ENCODE results near the gene SFT2D2. TPM values are rescaled to one million over a fixed set of nuclear protein-coding genes. Genes with fewer than 3 reads are reported as not detected.

SFT2D2 gene
- total RNA-seq, 3 donors from 2014 or later (not counting 1 experiment from before 2014, with no cell fraction given): 91.8 to 118 (median 116) TPM

DNA sequence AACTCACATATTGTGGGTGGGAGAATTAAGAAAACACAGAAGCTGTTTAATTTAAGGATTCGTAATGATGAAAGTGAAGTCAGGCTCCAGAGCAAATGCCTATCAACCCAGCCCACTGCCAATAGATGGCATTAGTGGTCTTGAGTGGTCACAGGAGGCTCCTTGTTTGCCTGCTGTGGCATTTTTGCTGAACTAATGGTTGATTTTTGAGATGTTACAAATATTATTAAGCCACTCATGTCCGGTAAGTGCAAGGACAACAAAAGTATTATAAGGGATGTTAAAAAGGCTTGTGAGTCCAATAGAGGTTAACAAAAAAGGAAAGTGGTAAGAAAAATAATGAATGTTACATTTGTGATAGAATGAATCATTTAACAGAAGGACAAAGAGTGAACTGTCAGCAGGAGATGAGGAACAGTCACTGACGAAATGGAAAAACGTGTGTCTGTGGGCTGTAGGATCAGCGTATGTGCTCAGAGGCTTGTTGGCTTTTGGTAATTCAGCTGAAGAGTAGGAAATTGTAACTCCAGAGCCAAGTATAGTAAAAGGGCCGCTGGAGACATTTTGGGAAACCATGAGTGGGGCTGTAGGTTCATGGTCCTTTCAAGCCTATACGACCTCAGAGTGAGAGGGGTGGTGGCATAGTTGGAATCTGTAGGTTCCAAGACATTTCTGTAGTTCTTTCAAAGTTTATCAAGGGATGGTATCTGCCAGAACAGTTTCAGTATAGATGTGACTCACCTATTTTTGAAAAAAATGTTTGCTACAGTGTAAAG is 11.2 kb downstream of the SFT2D2 start:
- Mint-ChIP-seq H3K36me3 (peaks cover 41% of the 10 kb centered on the region), H3K9me3 (no peaks in the 10 kb centered on the region), H3K27me3 (ENCODE audit: low read depth in 2 of 2) (no peaks in the 10 kb centered on the region), H3K4me1 (peaks cover 48 to 60% of the 10 kb centered on the region in 2 donors), H3K27ac (peak overlapping the region in 1 of 2 donors; percentile 65), H3K4me3 (no peak overlapping the region)
- Histone ChIP-seq H3K4me3 (ENCODE audit: low read length) (no peak overlapping the region), H3K9me3 (ENCODE audit: control insufficient read depth, insufficient read depth, low read length) (no peaks in the 10 kb centered on the region), H3K27ac (ENCODE audit: low read length) (no peak overlapping the region), H3K27me3 (ENCODE audit: control insufficient read depth, insufficient read depth, low read length) (no peaks in the 10 kb centered on the region), H3K36me3 (ENCODE audit: control insufficient read depth, insufficient read depth, low read length) (peaks cover 84% of the 10 kb centered on the region), H3K4me1 (ENCODE audit: control insufficient read depth, insufficient read depth, low read length) (no peaks in the 10 kb centered on the region)
- 87% methylated on average over 7 of the region's 7 CpGs for WGBS (ENCODE audit: insufficient coverage)
- TF ChIP-seq, protein P1, sequence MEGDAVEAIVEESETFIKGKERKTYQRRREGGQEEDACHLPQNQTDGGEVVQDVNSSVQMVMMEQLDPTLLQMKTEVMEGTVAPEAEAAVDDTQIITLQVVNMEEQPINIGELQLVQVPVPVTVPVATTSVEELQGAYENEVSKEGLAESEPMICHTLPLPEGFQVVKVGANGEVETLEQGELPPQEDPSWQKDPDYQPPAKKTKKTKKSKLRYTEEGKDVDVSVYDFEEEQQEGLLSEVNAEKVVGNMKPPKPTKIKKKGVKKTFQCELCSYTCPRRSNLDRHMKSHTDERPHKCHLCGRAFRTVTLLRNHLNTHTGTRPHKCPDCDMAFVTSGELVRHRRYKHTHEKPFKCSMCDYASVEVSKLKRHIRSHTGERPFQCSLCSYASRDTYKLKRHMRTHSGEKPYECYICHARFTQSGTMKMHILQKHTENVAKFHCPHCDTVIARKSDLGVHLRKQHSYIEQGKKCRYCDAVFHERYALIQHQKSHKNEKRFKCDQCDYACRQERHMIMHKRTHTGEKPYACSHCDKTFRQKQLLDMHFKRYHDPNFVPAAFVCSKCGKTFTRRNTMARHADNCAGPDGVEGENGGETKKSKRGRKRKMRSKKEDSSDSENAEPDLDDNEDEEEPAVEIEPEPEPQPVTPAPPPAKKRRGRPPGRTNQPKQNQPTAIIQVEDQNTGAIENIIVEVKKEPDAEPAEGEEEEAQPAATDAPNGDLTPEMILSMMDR (IDR thresholded peaks at IDR 0.05): no peak
- no peak for DNase-seq
- ATAC-seq: no peak
- intact Hi-C loops (cut with micrococcal nuclease): loop anchor here (10.0 kb wide), 1 partner anchor 128 kb away; no protein-coding TSS in a partner anchor

DNA sequence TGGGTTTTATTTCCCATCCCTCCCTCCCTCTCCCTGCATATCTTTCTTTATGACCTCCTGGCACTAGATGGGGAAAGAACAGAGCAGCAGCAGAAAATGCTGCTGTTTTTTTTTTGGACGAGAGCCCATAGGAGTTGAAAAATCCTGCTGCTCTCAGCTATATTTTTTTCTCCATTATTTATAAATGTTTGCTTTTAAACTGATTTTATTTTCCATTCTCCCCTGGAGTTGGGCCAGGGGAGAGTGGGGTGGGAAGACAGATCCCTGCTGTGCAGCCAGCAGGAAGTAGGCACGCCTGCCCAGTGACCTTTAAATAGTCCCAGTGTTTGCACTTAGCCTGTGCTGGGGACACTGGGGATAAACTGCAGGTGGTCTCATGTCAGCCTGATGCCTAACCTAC is 17.4 kb downstream of the SFT2D2 start:
- Histone ChIP-seq H3K4me1 (ENCODE audit: control insufficient read depth, insufficient read depth, low read length) (peaks cover 15% of the 10 kb centered on the region), H3K27me3 (ENCODE audit: control insufficient read depth, insufficient read depth, low read length) (no peaks in the 10 kb centered on the region), H3K4me3 (ENCODE audit: low read length) (no peak overlapping the region), H3K9me3 (ENCODE audit: control insufficient read depth, insufficient read depth, low read length) (no peaks in the 10 kb centered on the region), H3K27ac (ENCODE audit: low read length) (no peak overlapping the region), H3K36me3 (ENCODE audit: control insufficient read depth, insufficient read depth, low read length) (peaks cover 70% of the 10 kb centered on the region)
- intact Hi-C loops (cut with micrococcal nuclease): no loop called here
- Mint-ChIP-seq H3K27ac (peak overlapping the region in 1 of 2 donors; percentile 80), H3K36me3 (peaks cover 44% of the 10 kb centered on the region), H3K4me1 (peaks cover 40 to 46% of the 10 kb centered on the region in 2 donors), H3K27me3 (ENCODE audit: low read depth in 2 of 2) (no peaks in the 10 kb centered on the region), H3K4me3 (no peak overlapping the region), H3K9me3 (no peaks in the 10 kb centered on the region)
- TF ChIP-seq, protein P1 (IDR thresholded peaks at IDR 0.05): no peak
- WGBS (ENCODE audit: insufficient coverage): 90% methylated on average over 1 of the region's 2 CpGs
- DNase-seq (no peak), ATAC-seq (no peak)

- H3K36me3 ChIP-seq (ENCODE audit: control insufficient read depth, insufficient read depth, low read length): peaks cover 65% of the 10 kb centered on the region
- peak; percentile 46 to 81 (median 59) for ATAC-seq
- no peak overlapping the region for H3K4me3 ChIP-seq (ENCODE audit: low read length)
- peaks cover 15% of the 10 kb centered on the region for H3K4me1 ChIP-seq (ENCODE audit: control insufficient read depth, insufficient read depth, low read length)
- H3K4me1 Mint-ChIP-seq: peaks cover 45 to 51% of the 10 kb centered on the region in 2 donors
- intact Hi-C loops (cut with micrococcal nuclease): no loop called here
- H3K4me3 Mint-ChIP-seq: peak overlapping the region; percentile 35
- H3K9me3 ChIP-seq (ENCODE audit: control insufficient read depth, insufficient read depth, low read length): no peaks in the 10 kb centered on the region
- H3K27ac Mint-ChIP-seq: peak overlapping the region in 1 of 2 donors; percentile 80
- TF ChIP-seq, protein P1 (IDR thresholded peaks at IDR 0.05): no peak
- no peaks in the 10 kb centered on the region for H3K27me3 ChIP-seq (ENCODE audit: control insufficient read depth, insufficient read depth, low read length)
- 41% methylated on average over 3 of the region's 3 CpGs for WGBS (ENCODE audit: insufficient coverage)
- H3K27me3 Mint-ChIP-seq (ENCODE audit: low read depth in 2 of 2): no peaks in the 10 kb centered on the region
- no peaks in the 10 kb centered on the region for H3K9me3 Mint-ChIP-seq
- H3K36me3 Mint-ChIP-seq: peaks cover 49% of the 10 kb centered on the region
- DNase-seq: no peak
- no peak overlapping the region for H3K27ac ChIP-seq (ENCODE audit: low read length)
Measured at GRCh38 chr1:168243636-168244212, 17.9 kb downstream of the SFT2D2 start.
